Neuronal stem cell (in vitro differentiated cells): Measurements from ENCODE around the gene PSAP.

Experiments used
- DNase-seq: peaks from one replicate; pipeline ENCODE4 v3.0.0-alpha.2; 2013; ENCODE audit warnings: low spot score
- H2AFZ ChIP-seq: one replicate; pipeline ENCODE4 v1.6.1; 2013; ENCODE audit warnings: mild to moderate bottlenecking, low read length, inconsistent platforms
- H2AK5ac ChIP-seq: 2 replicates; pipeline ENCODE4 v1.6.1; 2013; ENCODE audit warnings: low read depth, mild to moderate bottlenecking, inconsistent platforms, low read length, moderate library complexity, mixed read lengths
- H2BK120ac ChIP-seq: 2 replicates; pipeline ENCODE4 v1.6.1; 2013; ENCODE audit warnings: low read depth, mild to moderate bottlenecking, inconsistent platforms, low read length, moderate library complexity, mixed read lengths
- H2BK12ac ChIP-seq: one replicate; pipeline ENCODE4 v1.6.1; 2013; ENCODE audit warnings: low read length, inconsistent platforms
- H2BK15ac ChIP-seq: 2 replicates; pipeline ENCODE4 v1.6.1; 2013; ENCODE audit warnings: mild to moderate bottlenecking, low read length, inconsistent platforms, mixed read lengths
- H2BK5ac ChIP-seq: one replicate; pipeline ENCODE4 v1.6.1; 2013; ENCODE audit warnings: inconsistent platforms, mild to moderate bottlenecking, low read length, moderate library complexity
- H3K14ac ChIP-seq: one replicate; pipeline ENCODE4 v1.6.1; 2013; ENCODE audit warnings: low read length, inconsistent platforms
- H3K18ac ChIP-seq: 2 replicates; pipeline ENCODE4 v1.6.1; 2013; ENCODE audit warnings: low read length, inconsistent platforms
- H3K23ac ChIP-seq: 2 replicates; pipeline ENCODE4 v1.6.1; 2013; ENCODE audit warnings: low read depth, mild to moderate bottlenecking, mixed read lengths, low read length, inconsistent platforms; ENCODE audit not compliant: poor library complexity
- H3K27ac ChIP-seq: replicated peaks from 3 replicates; pipeline ENCODE4 v1.5.1; 2013; ENCODE audit warnings: low read length, inconsistent platforms
- H3K27me3 ChIP-seq, 3 experiments: 2 replicates each; pipeline ENCODE4 v1.6.1; 2013; ENCODE audit warnings: low read length in 3 of 3, mild to moderate bottlenecking in 2 of 3, inconsistent platforms in 1 of 3, low read depth in 1 of 3, mixed read lengths in 1 of 3, moderate library complexity in 1 of 3; ENCODE audit not compliant: control insufficient read depth in 3 of 3, insufficient read depth in 3 of 3
- H3K36me3 ChIP-seq, 2 donors: replicated peaks in 1 of 2; 2 replicates each; pipeline ENCODE4 v1.6.1; 2013; ENCODE audit warnings: low read length in 2 of 2; ENCODE audit not compliant: control insufficient read depth in 2 of 2, insufficient read depth in 2 of 2
- H3K4ac ChIP-seq: 2 replicates; pipeline ENCODE4 v1.6.1; 2013; ENCODE audit warnings: inconsistent platforms, mild to moderate bottlenecking, low read length, moderate library complexity
- H3K4me1 ChIP-seq, 2 donors: 1 replicate in 1 of 2; 2 replicates in 1 of 2; pipeline ENCODE4 v1.6.1; 2013; ENCODE audit warnings: low read length in 2 of 2, low read depth in 1 of 2; ENCODE audit not compliant: control insufficient read depth in 2 of 2, insufficient read depth in 1 of 2
- H3K4me2 ChIP-seq: one replicate; pipeline ENCODE4 v1.6.1; 2013; ENCODE audit warnings: mild to moderate bottlenecking, low read length, inconsistent platforms; ENCODE audit not compliant: insufficient read depth, poor library complexity, severe bottlenecking
- H3K4me3 ChIP-seq, 2 donors: 2 replicates each; pipeline ENCODE4 v1.5.1; 2013; ENCODE audit warnings: low read length in 2 of 2, mild to moderate bottlenecking in 2 of 2, inconsistent platforms in 1 of 2, moderate library complexity in 1 of 2
- H3K79me1 ChIP-seq: one replicate; pipeline ENCODE4 v1.6.1; 2013; ENCODE audit warnings: low read depth, mild to moderate bottlenecking, inconsistent platforms, low read length, moderate library complexity
- H3K9ac ChIP-seq: one replicate; pipeline ENCODE4 v1.6.1; 2013; ENCODE audit warnings: mild to moderate bottlenecking, low read depth, low read length, inconsistent platforms; ENCODE audit not compliant: poor library complexity
- H3K9me3 ChIP-seq, 2 donors: replicated peaks in 1 of 2; 2 replicates each; pipeline versions ENCODE3 to v1.6.1; 2013; ENCODE audit warnings: low read length in 2 of 2, mild to moderate bottlenecking in 2 of 2, inconsistent platforms in 1 of 2, low read depth in 1 of 2, mixed read lengths in 1 of 2, moderate library complexity in 1 of 2; ENCODE audit not compliant: control insufficient read depth in 2 of 2, insufficient read depth in 1 of 2
- H4K8ac ChIP-seq: one replicate; pipeline ENCODE4 v1.6.1; 2013; ENCODE audit warnings: low read depth, mild to moderate bottlenecking, inconsistent platforms, low read length, moderate library complexity
- H4K91ac ChIP-seq: one replicate; pipeline ENCODE4 v1.6.1; 2013; ENCODE audit warnings: low read length, low read depth, mild to moderate bottlenecking, inconsistent platforms; ENCODE audit not compliant: poor library complexity
- WGBS, 2 donors: extraction: QIAGEN DNeasy Blood & Tissue Kit; methylation state at CpG; one replicate each; pipeline ENCODE4 v1.1.7; 2013; ENCODE audit warnings: missing lambda C conversion rate in 2 of 2, mixed read lengths in 1 of 2; ENCODE audit not compliant: insufficient read length in 2 of 2, insufficient replicate concordance in 1 of 2; ENCODE audit errors: extremely low coverage in 2 of 2; 5-methylcytosine and 5-hydroxymethylcytosine counted together

Gene PSAP

DNA sequence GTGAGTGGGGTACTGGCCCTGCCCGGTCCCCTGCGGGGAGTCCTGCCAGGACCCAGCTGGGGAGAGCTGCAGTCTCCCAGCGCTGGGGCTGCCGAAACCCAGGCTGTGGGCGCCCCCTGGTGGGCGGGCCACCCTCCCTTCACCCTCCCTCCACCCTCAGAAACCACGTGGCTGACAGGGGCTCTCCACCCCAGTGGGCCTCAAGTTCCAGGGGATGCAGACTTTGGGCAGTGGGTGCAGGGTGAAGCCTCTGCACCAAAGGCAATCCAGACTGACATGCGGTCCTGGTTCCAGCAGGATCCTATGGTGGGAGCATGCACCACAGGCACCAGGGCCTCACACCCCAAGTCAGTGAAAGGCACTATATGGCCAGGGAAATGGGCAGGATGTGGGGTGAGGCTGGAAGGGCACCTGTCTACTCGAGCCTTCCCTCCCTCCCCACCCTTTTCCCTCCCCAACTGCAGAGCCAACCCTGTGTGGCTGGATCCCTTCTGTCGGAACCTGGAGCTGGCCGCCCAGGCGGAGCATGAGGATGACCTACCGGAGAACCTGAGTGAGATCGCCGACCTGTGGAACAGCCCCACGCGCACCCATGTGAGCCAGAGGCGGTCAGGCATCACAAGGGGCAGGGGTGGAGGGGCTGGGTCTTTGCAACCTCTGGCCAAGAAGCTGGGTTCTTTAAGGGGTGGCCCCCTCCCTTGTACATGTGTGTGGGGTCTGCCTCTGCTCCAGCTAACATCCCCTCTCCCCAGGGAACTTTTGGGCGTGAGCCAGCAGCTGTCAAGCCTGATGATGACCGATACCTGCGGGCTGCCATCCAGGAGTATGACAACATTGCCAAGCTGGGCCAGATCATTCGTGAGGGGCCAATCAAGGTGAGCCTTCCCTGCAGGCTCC lies 38.8 kb downstream of the PSAP start:
- Histone ChIP-seq H2BK5ac (peak overlapping the region; percentile 56), H2AFZ (no peak overlapping the region), H2BK15ac (no peak overlapping the region), H3K23ac (peak overlapping the region; percentile 83), H3K4ac (no peak overlapping the region), H4K8ac (no peak overlapping the region), H3K9ac (peak overlapping the region; percentile 67), H3K14ac (peak overlapping the region; percentile 14), H2BK120ac (no peak overlapping the region), H3K27me3 (no peaks in the 10 kb centered on the region), H3K4me2 (no peak overlapping the region), H2AK5ac (peak overlapping the region; percentile 51), H2BK12ac (no peak overlapping the region), H4K91ac (no peak overlapping the region), H3K36me3 (peaks cover 21 to 32% of the 10 kb centered on the region in 2 donors), H3K79me1 (no peaks in the 10 kb centered on the region), H3K18ac (peak overlapping the region; percentile 51), H3K4me1 (peaks cover 0 to 5% of the 10 kb centered on the region in 2 donors), H3K9me3 (no peaks in the 10 kb centered on the region), H3K4me3 (no peak overlapping the region), H3K27ac (no peak overlapping the region)
- peak; percentile 17 for DNase-seq
- WGBS, 2 donors: no CpG with 5 or more reads among the region's 22 CpGs

GRCh38 chr10:71811351-71811750 lies 39.7 kb downstream of the PSAP start:
- H4K8ac ChIP-seq: peak overlapping the region; percentile 54
- H2BK120ac ChIP-seq: no peak overlapping the region
- H3K4me3 ChIP-seq: no peak overlapping the region
- DNase-seq: no peak
- H2BK5ac ChIP-seq: no peak overlapping the region
- no peaks in the 10 kb centered on the region for H3K27me3 ChIP-seq
- peak overlapping the region; percentile 15 for H3K9ac ChIP-seq
- no peak overlapping the region for H2BK12ac ChIP-seq
- H3K18ac ChIP-seq: peak overlapping the region; percentile 39
- no peak overlapping the region for H3K4me2 ChIP-seq
- H3K4ac ChIP-seq: no peak overlapping the region
- H3K36me3 ChIP-seq: peaks cover 13 to 23% of the 10 kb centered on the region in 2 donors
- H4K91ac ChIP-seq: no peak overlapping the region
- H3K27ac ChIP-seq: no peak overlapping the region
- H3K79me1 ChIP-seq: no peaks in the 10 kb centered on the region
- peak overlapping the region; percentile 60 for H3K14ac ChIP-seq
- no peak overlapping the region for H3K23ac ChIP-seq
- H2AFZ ChIP-seq: no peak overlapping the region
- no peak overlapping the region for H2BK15ac ChIP-seq
- no CpG with 5 or more reads among the region's 19 CpGs for WGBS, 2 donors
- no peaks in the 10 kb centered on the region for H3K9me3 ChIP-seq
- H2AK5ac ChIP-seq: no peak overlapping the region
- H3K4me1 ChIP-seq: peaks cover 0 to 5% of the 10 kb centered on the region in 2 donors

DNA sequence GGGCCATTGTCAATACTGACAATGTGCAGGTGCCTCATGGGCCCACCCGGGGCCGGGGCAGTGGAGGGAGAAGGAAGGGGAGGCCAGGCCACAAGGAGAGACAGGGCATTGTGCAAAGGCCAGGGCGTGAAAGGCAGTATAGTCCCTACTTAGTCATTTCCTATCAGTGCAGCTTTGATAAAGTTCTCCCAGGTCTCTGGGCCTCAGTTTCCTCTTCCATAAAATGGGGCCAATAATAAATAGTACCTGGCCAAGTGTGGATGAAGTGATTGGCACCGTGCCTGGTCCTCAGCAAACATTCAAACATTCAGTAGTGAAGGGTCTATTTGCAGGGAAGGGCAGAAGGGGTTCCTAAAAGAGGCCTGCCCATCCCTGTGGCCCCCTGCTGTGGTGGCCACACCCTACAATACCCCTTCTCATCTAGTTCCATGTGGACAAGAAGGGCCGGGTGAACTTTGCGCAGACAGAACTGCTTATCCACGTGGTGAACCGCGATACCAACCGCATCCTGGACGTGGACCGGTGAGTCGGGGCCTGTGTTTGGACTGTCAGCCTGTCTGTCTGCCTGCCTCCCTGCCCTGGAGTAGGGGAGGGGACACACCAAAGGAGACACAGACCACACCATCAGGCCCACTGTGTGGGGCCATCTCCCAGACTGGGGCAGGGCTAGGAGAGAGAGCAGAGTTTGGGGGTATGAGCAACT lies 40.9 kb downstream of the PSAP start:
- H3K4me1 ChIP-seq: peaks cover 0 to 9% of the 10 kb centered on the region in 2 donors
- H3K4me3 ChIP-seq: peak overlapping the region in 1 of 2 donors; percentile 14
- H3K23ac ChIP-seq: no peak overlapping the region
- no peak overlapping the region for H2AK5ac ChIP-seq
- H3K18ac ChIP-seq: peak overlapping the region; percentile 77
- no peaks in the 10 kb centered on the region for H3K9me3 ChIP-seq
- no peak overlapping the region for H2AFZ ChIP-seq
- no peak overlapping the region for H2BK12ac ChIP-seq
- no peak overlapping the region for H3K4me2 ChIP-seq
- H2BK15ac ChIP-seq: no peak overlapping the region
- peaks cover 5 to 11% of the 10 kb centered on the region in 2 donors for H3K36me3 ChIP-seq
- H3K27me3 ChIP-seq: peaks cover 0 to 10% (median 5%) of the 10 kb centered on the region in 3 experiments
- peak overlapping the region; percentile 16 for H3K9ac ChIP-seq
- no peak overlapping the region for H2BK5ac ChIP-seq
- H2BK120ac ChIP-seq: no peak overlapping the region
- no peak overlapping the region for H3K14ac ChIP-seq
- H3K4ac ChIP-seq: no peak overlapping the region
- DNase-seq: no peak
- WGBS, 2 donors: no CpG with 5 or more reads among the region's 13 CpGs
- no peak overlapping the region for H4K91ac ChIP-seq
- no peak overlapping the region for H4K8ac ChIP-seq
- no peak overlapping the region for H3K27ac ChIP-seq
- no peaks in the 10 kb centered on the region for H3K79me1 ChIP-seq

DNA sequence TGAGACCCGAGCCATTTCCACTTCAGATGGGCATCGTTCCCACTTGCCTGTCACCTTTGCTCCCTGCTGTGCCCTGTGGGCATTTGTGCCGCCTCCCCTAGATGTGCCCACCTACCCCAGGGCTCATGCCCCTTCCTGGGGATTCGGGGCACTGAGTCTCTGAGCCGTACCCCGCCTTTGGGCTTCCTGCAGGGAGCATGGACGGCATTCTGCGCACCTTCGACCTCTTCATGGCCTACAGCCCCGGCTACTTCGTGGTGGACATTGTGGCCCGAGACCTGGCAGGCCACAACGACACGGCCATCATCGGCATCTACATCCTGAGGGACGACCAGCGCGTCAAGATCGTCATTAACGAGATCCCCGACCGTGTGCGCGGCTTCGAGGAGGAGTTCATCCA lies 41.4 kb downstream of the PSAP start:
- Histone ChIP-seq H4K8ac (no peak overlapping the region), H3K27ac (no peak overlapping the region), H2AFZ (no peak overlapping the region), H2AK5ac (no peak overlapping the region), H3K36me3 (peaks cover 4 to 6% of the 10 kb centered on the region in 2 donors), H3K23ac (no peak overlapping the region), H2BK12ac (no peak overlapping the region), H3K14ac (peak overlapping the region; percentile 49), H2BK120ac (no peak overlapping the region), H3K9ac (peak overlapping the region; percentile 16), H2BK15ac (no peak overlapping the region), H3K4ac (no peak overlapping the region), H3K9me3 (no peaks in the 10 kb centered on the region), H3K27me3 (peaks cover 0 to 14% (median 7%) of the 10 kb centered on the region in 3 experiments), H4K91ac (no peak overlapping the region), H3K18ac (peak overlapping the region; percentile 77), H3K4me3 (peak overlapping the region in 1 of 2 donors; percentile 14), H2BK5ac (no peak overlapping the region), H3K4me2 (no peak overlapping the region), H3K79me1 (no peaks in the 10 kb centered on the region), H3K4me1 (peaks cover 0 to 9% of the 10 kb centered on the region in 2 donors)
- no CpG with 5 or more reads among the region's 25 CpGs for WGBS, 2 donors
- no peak for DNase-seq
